ENCODE data around the gene TEK.

Gene TEK

DNA sequence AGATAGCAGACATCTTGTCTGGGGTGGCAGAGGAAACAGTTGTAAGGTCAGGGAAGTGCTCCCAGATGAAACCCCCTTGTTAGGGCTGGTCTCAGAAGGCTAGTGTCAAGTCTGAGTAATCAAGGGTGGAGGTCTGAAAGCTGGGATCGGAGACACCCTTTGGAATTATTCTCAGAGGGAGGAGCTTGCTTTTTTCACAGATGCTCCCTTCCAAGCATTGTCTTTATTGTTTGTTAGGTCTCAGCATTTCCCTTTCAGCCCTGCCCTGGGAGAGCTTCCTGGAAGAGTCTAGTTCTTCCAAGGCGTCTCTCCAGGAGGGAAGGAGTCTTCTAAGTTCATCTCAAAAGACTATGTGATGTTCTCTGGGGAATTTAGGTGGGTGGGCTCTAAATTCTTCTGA, 3.2 kb downstream of the TEK start:
- TF ChIP-seq ZNF19 (tag by site-specific recombination; IDR thresholded peaks at IDR 0.05; ENCODE audit: low read depth) (no peak), ZNF626 (tag by site-specific recombination; IDR thresholded peaks at IDR 0.05) (no peak), ZNF791 (tag by site-specific recombination; IDR thresholded peaks at IDR 0.05) (no peak)
- POLR2A ChIA-PET: no interaction called here

DNA sequence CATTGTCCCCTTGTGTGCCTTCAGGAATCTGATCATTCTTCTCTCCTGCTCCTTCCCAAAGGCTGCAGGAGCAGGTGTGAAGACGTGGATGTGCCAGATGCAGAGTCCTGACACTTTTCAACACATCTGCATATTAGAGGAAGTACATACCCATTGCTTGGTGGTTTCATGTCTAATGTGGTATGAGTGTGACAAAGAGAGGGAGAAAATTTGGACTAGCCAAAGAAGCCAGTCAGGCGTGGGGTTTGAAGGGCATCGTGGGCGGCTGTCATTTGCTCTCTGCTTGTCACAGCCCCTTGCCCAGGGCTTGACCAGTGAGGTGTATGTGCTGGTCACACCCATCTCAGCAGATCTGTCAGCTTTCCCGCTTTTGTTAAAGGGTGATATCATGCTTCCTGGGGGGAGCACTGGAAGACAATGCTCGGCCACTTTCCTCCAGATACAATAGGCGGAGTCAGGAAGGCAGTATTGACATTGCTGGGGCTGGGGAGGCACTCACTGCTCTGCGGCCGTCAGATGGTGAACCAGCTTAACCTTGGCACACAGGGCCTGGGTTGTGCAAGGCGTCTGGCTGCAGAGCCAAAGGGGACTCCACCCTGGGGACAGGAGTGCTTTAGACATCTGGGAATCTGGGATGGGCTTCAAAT, 8.6 kb downstream of the TEK start:
- Histone ChIP-seq H3K36me3 (ENCODE audit: control insufficient read depth in 2 of 2, insufficient read depth in 1 of 2, low read length in 2 of 2) (no peaks in the 10 kb centered on the region), H3K4me1 (ENCODE audit: control insufficient read depth, insufficient read depth, low read length) (no peaks in the 10 kb centered on the region), H3K9me3 (ENCODE audit: control insufficient read depth, insufficient read depth, low read depth, low read length) (no peaks in the 10 kb centered on the region), H3K27ac (ENCODE audit: extremely low read depth, low read depth, low read length) (no peak overlapping the region), H3K4me3 (ENCODE audit: low read depth, low read length) (no peak overlapping the region)
- ChIA-PET CTCF (no interaction called here), POLR2A (no interaction called here)
- TF ChIP-seq SCRT1 (tag by site-specific recombination; IDR thresholded peaks at IDR 0.05; ENCODE audit: borderline replicate concordance) (no peak), ZNF544 (tag by site-specific recombination; IDR thresholded peaks at IDR 0.05) (no peak), ZNF561 (tag by site-specific recombination; IDR thresholded peaks at IDR 0.05; ENCODE audit: borderline replicate concordance) (no peak), ZNF16 (tag by site-specific recombination; IDR thresholded peaks at IDR 0.05; ENCODE audit: low read depth) (no peak), ZNF174 (tag by site-specific recombination; IDR thresholded peaks at IDR 0.05) (no peak), ZNF19 (tag by site-specific recombination; IDR thresholded peaks at IDR 0.05; ENCODE audit: low read depth) (no peak), ZNF623 (tag by site-specific recombination; IDR thresholded peaks at IDR 0.05) (no peak), RBAK (tag by site-specific recombination; IDR thresholded peaks at IDR 0.05) (no peak), ZNF274 (IDR thresholded peaks at IDR 0.05; ENCODE audit: low read length) (no peak), ZNF274 (tag by site-specific recombination; IDR thresholded peaks at IDR 0.05; ENCODE audit: borderline replicate concordance) (no peak), YY2 (tag by site-specific recombination; IDR thresholded peaks at IDR 0.05) (no peak)
- TF ChIP-seq, protein P1, sequence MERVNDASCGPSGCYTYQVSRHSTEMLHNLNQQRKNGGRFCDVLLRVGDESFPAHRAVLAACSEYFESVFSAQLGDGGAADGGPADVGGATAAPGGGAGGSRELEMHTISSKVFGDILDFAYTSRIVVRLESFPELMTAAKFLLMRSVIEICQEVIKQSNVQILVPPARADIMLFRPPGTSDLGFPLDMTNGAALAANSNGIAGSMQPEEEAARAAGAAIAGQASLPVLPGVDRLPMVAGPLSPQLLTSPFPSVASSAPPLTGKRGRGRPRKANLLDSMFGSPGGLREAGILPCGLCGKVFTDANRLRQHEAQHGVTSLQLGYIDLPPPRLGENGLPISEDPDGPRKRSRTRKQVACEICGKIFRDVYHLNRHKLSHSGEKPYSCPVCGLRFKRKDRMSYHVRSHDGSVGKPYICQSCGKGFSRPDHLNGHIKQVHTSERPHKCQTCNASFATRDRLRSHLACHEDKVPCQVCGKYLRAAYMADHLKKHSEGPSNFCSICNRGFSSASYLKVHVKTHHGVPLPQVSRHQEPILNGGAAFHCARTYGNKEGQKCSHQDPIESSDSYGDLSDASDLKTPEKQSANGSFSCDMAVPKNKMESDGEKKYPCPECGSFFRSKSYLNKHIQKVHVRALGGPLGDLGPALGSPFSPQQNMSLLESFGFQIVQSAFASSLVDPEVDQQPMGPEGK (tag by site-specific recombination; IDR thresholded peaks at IDR 0.05): no peak
- TF ChIP-seq, protein P2, sequence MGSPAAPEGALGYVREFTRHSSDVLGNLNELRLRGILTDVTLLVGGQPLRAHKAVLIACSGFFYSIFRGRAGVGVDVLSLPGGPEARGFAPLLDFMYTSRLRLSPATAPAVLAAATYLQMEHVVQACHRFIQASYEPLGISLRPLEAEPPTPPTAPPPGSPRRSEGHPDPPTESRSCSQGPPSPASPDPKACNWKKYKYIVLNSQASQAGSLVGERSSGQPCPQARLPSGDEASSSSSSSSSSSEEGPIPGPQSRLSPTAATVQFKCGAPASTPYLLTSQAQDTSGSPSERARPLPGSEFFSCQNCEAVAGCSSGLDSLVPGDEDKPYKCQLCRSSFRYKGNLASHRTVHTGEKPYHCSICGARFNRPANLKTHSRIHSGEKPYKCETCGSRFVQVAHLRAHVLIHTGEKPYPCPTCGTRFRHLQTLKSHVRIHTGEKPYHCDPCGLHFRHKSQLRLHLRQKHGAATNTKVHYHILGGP (tag by site-specific recombination; IDR thresholded peaks at IDR 0.05): no peak
- TF ChIP-seq, protein P3, sequence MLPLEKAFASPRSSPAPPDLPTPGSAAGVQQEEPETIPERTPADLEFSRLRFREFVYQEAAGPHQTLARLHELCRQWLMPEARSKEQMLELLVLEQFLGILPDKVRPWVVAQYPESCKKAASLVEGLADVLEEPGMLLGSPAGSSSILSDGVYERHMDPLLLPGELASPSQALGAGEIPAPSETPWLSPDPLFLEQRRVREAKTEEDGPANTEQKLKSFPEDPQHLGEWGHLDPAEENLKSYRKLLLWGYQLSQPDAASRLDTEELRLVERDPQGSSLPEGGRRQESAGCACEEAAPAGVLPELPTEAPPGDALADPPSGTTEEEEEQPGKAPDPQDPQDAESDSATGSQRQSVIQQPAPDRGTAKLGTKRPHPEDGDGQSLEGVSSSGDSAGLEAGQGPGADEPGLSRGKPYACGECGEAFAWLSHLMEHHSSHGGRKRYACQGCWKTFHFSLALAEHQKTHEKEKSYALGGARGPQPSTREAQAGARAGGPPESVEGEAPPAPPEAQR (tag by site-specific recombination; IDR thresholded peaks at IDR 0.05): no peak
- TF ChIP-seq, protein P4, sequence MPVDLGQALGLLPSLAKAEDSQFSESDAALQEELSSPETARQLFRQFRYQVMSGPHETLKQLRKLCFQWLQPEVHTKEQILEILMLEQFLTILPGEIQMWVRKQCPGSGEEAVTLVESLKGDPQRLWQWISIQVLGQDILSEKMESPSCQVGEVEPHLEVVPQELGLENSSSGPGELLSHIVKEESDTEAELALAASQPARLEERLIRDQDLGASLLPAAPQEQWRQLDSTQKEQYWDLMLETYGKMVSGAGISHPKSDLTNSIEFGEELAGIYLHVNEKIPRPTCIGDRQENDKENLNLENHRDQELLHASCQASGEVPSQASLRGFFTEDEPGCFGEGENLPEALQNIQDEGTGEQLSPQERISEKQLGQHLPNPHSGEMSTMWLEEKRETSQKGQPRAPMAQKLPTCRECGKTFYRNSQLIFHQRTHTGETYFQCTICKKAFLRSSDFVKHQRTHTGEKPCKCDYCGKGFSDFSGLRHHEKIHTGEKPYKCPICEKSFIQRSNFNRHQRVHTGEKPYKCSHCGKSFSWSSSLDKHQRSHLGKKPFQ (tag by site-specific recombination; IDR thresholded peaks at IDR 0.05): no peak
- TF ChIP-seq, protein P5, sequence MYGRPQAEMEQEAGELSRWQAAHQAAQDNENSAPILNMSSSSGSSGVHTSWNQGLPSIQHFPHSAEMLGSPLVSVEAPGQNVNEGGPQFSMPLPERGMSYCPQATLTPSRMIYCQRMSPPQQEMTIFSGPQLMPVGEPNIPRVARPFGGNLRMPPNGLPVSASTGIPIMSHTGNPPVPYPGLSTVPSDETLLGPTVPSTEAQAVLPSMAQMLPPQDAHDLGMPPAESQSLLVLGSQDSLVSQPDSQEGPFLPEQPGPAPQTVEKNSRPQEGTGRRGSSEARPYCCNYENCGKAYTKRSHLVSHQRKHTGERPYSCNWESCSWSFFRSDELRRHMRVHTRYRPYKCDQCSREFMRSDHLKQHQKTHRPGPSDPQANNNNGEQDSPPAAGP (tag by site-specific recombination; IDR thresholded peaks at IDR 0.05): no peak

More for the DNA sequence above, 3.2 kb downstream of the TEK start:
- CTCF ChIA-PET: interaction anchor here (0.6 kb wide), 1 partner anchor 81 kb away, joined by 5 read pairs; no protein-coding TSS in a partner anchor
- Histone ChIP-seq H3K4me3 (ENCODE audit: low read depth, low read length) (no peak overlapping the region), H3K36me3 (ENCODE audit: control insufficient read depth in 2 of 2, insufficient read depth in 1 of 2, low read length in 2 of 2) (no peaks in the 10 kb centered on the region), H3K4me1 (ENCODE audit: control insufficient read depth, insufficient read depth, low read length) (no peaks in the 10 kb centered on the region), H3K27ac (ENCODE audit: extremely low read depth, low read depth, low read length) (no peak overlapping the region), H3K9me3 (ENCODE audit: control insufficient read depth, insufficient read depth, low read depth, low read length) (no peaks in the 10 kb centered on the region)

Data from HEK293 (cell line).